MV-4-11 (cell line): ENCODE results near the gene TBATA.

Experiments
- DNase-seq: peaks from one replicate; lab custom pipeline; 2025; lab: John Stamatoyannopoulos, UW

Gene TBATA

DNA sequence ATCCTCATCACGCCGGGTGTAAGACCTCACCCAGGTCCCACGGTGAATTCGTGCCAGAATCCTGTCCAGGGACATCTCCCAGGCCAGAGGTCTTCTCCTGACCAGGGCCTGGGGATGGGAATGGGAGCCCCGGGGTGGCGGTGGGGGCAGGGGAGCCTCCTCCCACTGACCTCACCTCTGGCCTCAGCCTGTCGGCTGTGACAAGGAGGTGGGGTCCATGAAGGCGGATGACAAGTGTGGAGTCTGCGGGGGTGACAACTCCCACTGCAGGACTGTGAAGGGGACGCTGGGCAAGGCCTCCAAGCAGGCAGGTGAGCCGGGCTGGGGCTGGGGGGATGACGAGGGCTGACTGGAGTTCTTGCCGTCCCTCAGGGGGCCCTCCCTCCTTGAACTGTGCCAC, 41.3 kb downstream of the TBATA start:
- no peak for DNase-seq

- no peak for DNase-seq
Measured at GRCh38 chr10:70743430-70743788, 41.8 kb downstream of the TBATA start.

DNA sequence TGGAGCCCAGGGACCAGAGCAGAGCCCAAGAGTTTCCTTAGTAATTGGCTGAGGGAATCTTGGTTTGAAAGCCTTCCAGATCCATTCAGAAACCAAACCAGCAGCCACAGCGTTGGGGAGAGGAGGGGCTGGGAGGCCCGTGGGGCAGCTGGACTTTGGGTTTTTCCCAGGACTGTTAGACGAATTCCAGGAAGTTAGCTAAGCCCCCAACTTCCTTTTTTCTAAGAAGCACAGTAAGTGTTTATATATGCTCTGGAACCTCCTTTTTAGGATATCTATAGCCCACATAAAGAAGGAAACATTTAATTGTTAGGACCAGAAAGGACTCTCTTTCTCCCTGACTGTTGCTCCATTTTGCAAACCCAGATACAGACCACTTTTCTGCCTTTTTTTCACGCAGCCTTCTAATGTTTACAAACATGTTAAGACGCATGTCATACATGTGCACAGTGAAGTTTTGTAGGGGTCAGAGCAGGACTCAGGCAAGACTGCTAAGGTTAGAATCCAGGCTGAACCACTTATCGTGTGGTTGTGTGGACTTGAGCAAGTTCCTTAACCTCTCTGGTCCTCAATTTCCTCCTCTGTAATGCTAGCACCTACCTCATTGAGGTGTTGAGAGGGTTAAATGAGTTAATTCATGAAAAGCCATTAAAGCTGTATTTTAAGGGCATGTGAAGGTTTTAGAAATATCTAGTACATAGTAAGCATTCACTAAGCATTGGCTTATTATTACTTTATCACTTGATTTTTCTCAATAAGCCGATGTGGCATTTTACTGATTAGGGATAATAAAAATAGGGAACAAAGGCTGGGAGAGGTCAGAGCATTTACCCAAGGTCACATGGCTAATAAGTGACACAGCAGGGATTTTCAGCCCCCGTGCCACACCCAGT, 42.4 kb downstream of the TBATA start:
- DNase-seq, result peak; percentile 92

- DNase-seq, result peak; percentile 15
Measured at GRCh38 chr10:70740406-70741288, 44.5 kb downstream of the TBATA start.

GRCh38 chr10:70738761-70739121, 46.4 kb downstream of the TBATA start:
- no peak for DNase-seq

DNA sequence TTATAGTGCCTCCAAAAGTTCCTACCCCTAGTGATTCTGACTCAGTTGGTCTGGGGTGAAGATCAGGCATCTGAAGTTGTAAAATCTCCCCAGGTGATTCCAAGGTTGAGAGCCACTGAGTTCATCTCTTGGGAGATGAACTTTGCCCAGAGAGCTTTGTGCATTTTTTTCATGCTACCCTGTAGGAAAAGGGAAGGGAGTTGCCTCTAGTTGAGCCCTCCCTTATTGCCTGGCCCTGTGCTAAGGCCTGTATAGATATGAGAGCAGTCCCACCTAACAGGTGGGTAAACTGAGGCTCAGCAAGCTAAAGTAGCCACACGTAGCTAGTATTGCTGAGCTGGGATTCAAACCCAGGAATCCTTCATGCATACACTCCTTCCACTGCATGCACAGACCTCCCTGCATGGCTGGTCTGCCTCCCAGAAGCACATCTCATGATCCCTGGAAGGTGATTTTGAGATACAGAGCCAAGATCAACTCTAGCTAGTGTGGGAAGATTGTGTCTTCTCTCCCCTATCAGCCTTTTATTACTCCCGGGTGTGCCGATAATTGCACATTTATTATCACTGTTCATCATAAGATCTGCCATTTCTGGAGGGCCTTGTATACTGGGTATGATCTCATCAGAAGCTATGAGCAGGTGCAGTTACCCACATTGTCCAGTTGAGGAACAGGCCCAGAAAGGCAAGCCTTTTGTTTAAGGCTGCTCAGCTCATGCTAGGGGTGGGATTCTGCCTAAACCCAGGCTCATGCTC, 47.0 kb downstream of the TBATA start:
- no peak for DNase-seq

GRCh38 chr10:70737250-70737649, 47.9 kb downstream of the TBATA start:
- DNase-seq, result no peak

GRCh38 chr10:70736525-70736924, 48.7 kb downstream of the TBATA start:
- no peak for DNase-seq

GRCh38 chr10:70735161-70735560, 50.0 kb downstream of the TBATA start:
- no peak for DNase-seq

DNA sequence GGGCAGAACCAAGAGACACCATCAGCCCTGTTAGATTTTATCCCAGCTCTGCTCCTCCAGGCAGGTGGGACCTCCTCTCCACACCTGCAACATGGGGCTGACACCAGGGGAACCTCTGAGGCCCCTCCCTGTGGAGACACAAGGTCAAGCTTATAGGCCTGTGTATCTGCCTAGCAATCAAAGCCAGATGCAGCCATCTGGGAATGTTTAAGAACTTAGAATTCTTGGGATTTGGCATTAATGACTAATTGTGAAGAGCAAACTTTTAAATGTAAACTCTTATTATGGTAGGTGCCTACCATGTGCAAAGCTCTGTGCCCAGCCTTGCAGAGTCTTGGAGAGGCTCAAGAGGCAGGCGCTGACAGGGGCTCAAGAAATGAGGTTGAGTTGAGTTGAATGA, 52.1 kb downstream of the TBATA start:
- DNase-seq, result no peak

GRCh38 chr10:70732569-70732968, 52.6 kb downstream of the TBATA start:
- DNase-seq, result no peak

DNA sequence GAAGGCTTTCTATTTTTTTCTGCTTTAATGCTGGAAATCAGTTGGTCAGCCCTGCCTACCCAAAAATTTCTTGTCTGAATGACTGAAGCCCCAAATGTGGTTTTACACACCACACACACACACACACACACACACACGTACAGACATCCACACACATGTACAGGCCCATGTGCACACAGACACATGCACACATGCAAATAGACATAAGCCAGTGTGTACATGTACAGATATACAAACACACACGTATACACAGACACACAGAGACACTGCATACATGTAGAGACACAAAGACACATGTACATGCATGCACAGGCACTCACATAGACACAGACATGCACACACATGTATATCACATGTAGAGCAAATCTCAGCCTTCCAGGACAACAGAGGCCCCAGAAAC, 54.2 kb downstream of the TBATA start:
- no peak for DNase-seq

DNA sequence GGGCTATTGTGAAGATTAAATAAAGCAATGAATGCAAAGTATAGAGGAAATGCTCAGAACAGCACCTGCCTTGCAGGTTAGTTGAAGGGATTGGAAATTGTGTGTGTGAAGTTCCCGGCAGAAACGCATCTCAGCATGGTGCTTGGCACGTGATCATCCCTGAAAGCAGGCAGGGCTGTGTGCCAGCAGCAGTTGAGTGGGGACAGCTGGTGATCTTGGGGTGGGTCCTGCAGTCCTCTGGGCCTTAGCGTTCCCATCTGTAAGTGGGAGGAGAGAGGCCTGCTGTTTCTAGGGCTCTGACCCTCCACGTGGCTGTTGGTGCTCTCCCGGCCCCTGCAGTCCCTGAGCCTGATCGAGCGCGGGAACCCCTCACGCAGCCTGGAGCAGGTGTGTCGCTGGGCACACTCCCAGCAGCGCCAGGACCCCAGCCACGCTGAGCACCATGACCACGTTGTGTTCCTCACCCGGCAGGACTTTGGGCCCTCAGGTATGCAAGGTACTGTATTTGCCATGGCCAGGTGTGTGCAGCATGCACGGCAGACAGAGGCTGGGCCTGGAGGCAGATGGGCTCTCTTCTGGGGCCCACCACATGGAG, 55.3 kb downstream of the TBATA start:
- DNase-seq, result no peak

DNA sequence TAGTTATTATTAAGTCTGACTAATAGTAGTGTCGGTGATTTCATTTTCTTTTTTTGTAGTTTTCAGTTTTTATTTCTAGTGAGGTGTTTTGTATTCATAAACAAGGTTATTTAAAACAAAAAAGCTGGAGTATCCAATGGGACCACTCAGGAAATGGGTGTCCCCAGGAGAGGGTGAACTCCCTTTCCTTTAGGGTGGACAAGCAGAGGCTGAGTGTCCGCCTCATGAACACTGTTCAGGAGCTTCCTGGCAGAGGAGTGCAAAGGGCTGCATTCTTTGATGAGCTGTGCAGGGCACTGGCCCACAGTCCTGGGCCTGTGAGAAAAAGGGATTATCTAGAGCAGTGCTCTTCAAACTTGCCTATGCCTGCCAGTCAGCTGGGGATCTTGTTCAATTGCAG, 56.8 kb downstream of the TBATA start:
- no peak for DNase-seq

- DNase-seq, result no peak
Measured at GRCh38 chr10:70726909-70727495, 58.2 kb downstream of the TBATA start.

DNA sequence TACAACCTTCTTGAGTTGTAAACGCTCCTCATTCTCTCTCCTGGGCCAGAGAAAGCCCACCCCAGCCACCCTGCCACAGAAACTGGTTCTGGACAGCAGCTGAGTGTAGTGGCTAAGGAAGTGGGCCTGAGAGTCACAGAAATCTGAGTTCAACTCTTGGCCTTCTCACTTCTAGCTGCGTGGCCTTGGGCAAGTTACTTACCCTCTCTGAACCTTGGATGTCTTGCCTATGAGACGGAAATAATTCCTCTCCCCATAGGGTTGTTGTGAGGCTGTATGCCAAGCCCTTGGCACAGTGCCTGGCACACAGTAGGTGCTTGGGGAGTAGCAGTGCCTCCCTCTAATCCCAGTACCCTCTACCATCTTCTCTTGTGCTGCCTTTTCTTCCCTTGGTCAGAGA, 61.4 kb downstream of the TBATA start:
- no peak for DNase-seq

GRCh38 chr10:70722820-70723424, 62.3 kb downstream of the TBATA start:
- peak; percentile 7 for DNase-seq
